ENCODE results near the gene FLVCR2. TPM values are rescaled to one million over a fixed set of nuclear protein-coding genes. Genes with fewer than 3 reads are reported as not detected.

Gene FLVCR2
- total RNA-seq, 6 experiments from 2014 or later: 0.27 to 3.1 (median 1.8) TPM

- Mint-ChIP-seq H3K36me3 (ENCODE audit: low read depth) (no peaks in the 10 kb centered on the region), H3K27me3 (ENCODE audit: insufficient read depth) (peaks cover 7% of the 10 kb centered on the region)
- no peak for DNase-seq
Observed at GRCh38 chr14:75537071-75537470, 41.3 kb upstream of the FLVCR2 start.

GRCh38 chr14:75539162-75539560 is 39.3 kb upstream of the FLVCR2 start:
- peaks cover 13% of the 10 kb centered on the region for H3K27me3 Mint-ChIP-seq (ENCODE audit: insufficient read depth)
- H3K36me3 Mint-ChIP-seq (ENCODE audit: low read depth): no peaks in the 10 kb centered on the region
- no peak for TF ChIP-seq CTCF (IDR thresholded peaks at IDR 0.05)
- no peak for DNase-seq
- H3K4me1 Mint-ChIP-seq (ENCODE audit: low read depth): peaks cover 27% of the 10 kb centered on the region
- no peak overlapping the region for H3K4me3 Mint-ChIP-seq
- no peak overlapping the region for H3K27ac Mint-ChIP-seq
- no peaks in the 10 kb centered on the region for H3K9me3 Mint-ChIP-seq

More at GRCh38 chr14:75537071-75537470, 41.3 kb upstream of the FLVCR2 start:
- H3K9me3 Mint-ChIP-seq: no peaks in the 10 kb centered on the region
- no peak overlapping the region for H3K4me3 Mint-ChIP-seq
- H3K27ac Mint-ChIP-seq: no peak overlapping the region
- H3K4me1 Mint-ChIP-seq (ENCODE audit: low read depth): peaks cover 25% of the 10 kb centered on the region
- TF ChIP-seq CTCF (IDR thresholded peaks at IDR 0.05): no peak

- H3K4me3 Mint-ChIP-seq: no peak overlapping the region
- no peaks in the 10 kb centered on the region for H3K9me3 Mint-ChIP-seq
- DNase-seq: no peak
- peaks cover 13% of the 10 kb centered on the region for H3K27me3 Mint-ChIP-seq (ENCODE audit: insufficient read depth)
- TF ChIP-seq CTCF (IDR thresholded peaks at IDR 0.05): no peak
- no peak overlapping the region for H3K27ac Mint-ChIP-seq
- peaks cover 27% of the 10 kb centered on the region for H3K4me1 Mint-ChIP-seq (ENCODE audit: low read depth)
- no peaks in the 10 kb centered on the region for H3K36me3 Mint-ChIP-seq (ENCODE audit: low read depth)
Observed at GRCh38 chr14:75539561-75540478, 38.6 kb upstream of the FLVCR2 start.

- no peak for TF ChIP-seq CTCF (IDR thresholded peaks at IDR 0.05)
- H3K27me3 Mint-ChIP-seq (ENCODE audit: insufficient read depth): peaks cover 15% of the 10 kb centered on the region
- no peaks in the 10 kb centered on the region for H3K9me3 Mint-ChIP-seq
- no peaks in the 10 kb centered on the region for H3K36me3 Mint-ChIP-seq (ENCODE audit: low read depth)
- H3K4me1 Mint-ChIP-seq (ENCODE audit: low read depth): peaks cover 21% of the 10 kb centered on the region
- no peak overlapping the region for H3K4me3 Mint-ChIP-seq
- DNase-seq: no peak
- no peak overlapping the region for H3K27ac Mint-ChIP-seq
Observed at GRCh38 chr14:75540479-75540851, 38.0 kb upstream of the FLVCR2 start.

GRCh38 chr14:75542588-75543091 is 35.8 kb upstream of the FLVCR2 start:
- Mint-ChIP-seq H3K27me3 (ENCODE audit: insufficient read depth) (peaks cover 22% of the 10 kb centered on the region), H3K9me3 (no peaks in the 10 kb centered on the region), H3K4me3 (no peak overlapping the region), H3K27ac (no peak overlapping the region), H3K4me1 (ENCODE audit: low read depth) (peaks cover 4% of the 10 kb centered on the region; the same call in 1 of the 2 replicates), H3K36me3 (ENCODE audit: low read depth) (no peaks in the 10 kb centered on the region)
- TF ChIP-seq CTCF (IDR thresholded peaks at IDR 0.05): no peak
- no peak for DNase-seq

Data from HFFc6 (cell line).